Measurements from ENCODE around the gene GRK6. TPM values are rescaled to one million over a fixed set of nuclear protein-coding genes. Genes with fewer than 3 reads are reported as not detected.

GRK6 gene
- total and polyA plus RNA-seq, 9 of the 15 experiments (the other 6 are each of a cell fraction or from before 2014, with no cell fraction given): 0.63 to 122 (median 44.5) TPM

DNA sequence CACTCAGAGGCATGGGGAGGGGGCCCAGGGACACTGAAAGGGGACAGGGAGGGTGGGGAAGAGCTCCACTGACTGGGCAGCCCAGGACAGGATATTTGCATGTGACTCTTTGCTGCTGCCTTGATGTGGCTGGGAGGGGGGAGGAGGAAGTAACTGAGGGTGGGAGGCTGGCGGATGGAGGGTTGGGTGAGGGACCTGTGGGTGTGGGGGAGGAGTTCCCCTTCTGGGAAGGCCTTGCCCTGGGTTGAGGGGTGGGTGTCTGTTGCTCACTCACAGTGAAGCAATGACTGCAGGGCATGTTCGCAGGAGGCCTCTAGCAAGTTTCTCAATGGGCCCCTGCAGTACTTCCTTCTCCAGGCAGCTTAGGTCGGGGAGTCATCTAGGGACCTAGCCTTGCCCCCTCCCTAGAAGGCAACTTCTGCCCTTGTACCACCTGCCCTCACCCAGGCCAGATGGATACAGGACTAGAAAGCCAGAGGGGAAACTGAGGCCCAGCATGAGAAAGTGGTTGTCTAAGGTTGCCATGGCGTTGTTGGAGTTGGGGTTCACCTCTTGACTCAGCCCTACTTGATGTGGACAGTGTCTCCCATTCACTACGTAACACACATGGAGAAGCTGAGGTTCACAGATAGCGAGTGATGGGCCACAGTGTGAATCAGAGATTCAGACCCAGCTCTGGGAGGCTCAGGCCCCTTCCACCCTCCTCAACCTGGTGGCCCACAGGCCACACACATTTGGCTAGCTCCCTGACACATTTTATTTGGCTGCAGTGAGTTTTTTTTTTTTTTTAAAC, 3.0 kb downstream of the GRK6 start (continued):
- no peak for TF ChIP-seq POLR2AphosphoS5 (IDR thresholded peaks at IDR 0.05; ENCODE audit: control insufficient read depth, insufficient read depth, low read depth, low read length)
- TF ChIP-seq, protein P1, sequence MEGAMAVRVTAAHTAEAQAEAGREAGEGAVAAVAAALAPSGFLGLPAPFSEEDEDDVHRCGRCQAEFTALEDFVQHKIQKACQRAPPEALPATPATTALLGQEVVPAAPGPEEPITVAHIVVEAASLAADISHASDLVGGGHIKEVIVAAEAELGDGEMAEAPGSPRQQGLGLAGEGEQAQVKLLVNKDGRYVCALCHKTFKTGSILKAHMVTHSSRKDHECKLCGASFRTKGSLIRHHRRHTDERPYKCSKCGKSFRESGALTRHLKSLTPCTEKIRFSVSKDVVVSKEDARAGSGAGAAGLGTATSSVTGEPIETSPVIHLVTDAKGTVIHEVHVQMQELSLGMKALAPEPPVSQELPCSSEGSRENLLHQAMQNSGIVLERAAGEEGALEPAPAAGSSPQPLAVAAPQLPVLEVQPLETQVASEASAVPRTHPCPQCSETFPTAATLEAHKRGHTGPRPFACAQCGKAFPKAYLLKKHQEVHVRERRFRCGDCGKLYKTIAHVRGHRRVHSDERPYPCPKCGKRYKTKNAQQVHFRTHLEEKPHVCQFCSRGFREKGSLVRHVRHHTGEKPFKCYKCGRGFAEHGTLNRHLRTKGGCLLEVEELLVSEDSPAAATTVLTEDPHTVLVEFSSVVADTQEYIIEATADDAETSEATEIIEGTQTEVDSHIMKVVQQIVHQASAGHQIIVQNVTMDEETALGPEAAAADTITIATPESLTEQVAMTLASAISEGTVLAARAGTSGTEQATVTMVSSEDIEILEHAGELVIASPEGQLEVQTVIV (CRISPR knock-in tag; IDR thresholded peaks at IDR 0.05; ENCODE audit: borderline replicate concordance): no peak
- TF ChIP-seq, protein P2, sequence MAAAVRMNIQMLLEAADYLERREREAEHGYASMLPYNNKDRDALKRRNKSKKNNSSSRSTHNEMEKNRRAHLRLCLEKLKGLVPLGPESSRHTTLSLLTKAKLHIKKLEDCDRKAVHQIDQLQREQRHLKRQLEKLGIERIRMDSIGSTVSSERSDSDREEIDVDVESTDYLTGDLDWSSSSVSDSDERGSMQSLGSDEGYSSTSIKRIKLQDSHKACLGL (CRISPR knock-in tag; IDR thresholded peaks at IDR 0.05; ENCODE audit: borderline replicate concordance, poor library complexity, severe bottlenecking): no peak
- TF ChIP-seq, protein P3, sequence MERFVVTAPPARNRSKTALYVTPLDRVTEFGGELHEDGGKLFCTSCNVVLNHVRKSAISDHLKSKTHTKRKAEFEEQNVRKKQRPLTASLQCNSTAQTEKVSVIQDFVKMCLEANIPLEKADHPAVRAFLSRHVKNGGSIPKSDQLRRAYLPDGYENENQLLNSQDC (CRISPR knock-in tag; IDR thresholded peaks at IDR 0.05): no peak
- TF ChIP-seq, protein P4, sequence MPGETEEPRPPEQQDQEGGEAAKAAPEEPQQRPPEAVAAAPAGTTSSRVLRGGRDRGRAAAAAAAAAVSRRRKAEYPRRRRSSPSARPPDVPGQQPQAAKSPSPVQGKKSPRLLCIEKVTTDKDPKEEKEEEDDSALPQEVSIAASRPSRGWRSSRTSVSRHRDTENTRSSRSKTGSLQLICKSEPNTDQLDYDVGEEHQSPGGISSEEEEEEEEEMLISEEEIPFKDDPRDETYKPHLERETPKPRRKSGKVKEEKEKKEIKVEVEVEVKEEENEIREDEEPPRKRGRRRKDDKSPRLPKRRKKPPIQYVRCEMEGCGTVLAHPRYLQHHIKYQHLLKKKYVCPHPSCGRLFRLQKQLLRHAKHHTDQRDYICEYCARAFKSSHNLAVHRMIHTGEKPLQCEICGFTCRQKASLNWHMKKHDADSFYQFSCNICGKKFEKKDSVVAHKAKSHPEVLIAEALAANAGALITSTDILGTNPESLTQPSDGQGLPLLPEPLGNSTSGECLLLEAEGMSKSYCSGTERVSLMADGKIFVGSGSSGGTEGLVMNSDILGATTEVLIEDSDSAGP (CRISPR knock-in tag; IDR thresholded peaks at IDR 0.05): no peak
- no peak for TF ChIP-seq HEY1 (CRISPR knock-in tag; IDR thresholded peaks at IDR 0.05; ENCODE audit: borderline replicate concordance)
- TF ChIP-seq GTF2F1 (IDR thresholded peaks at IDR 0.05; ENCODE audit: low read depth, low read length): no peak
- TF ChIP-seq, protein P5, sequence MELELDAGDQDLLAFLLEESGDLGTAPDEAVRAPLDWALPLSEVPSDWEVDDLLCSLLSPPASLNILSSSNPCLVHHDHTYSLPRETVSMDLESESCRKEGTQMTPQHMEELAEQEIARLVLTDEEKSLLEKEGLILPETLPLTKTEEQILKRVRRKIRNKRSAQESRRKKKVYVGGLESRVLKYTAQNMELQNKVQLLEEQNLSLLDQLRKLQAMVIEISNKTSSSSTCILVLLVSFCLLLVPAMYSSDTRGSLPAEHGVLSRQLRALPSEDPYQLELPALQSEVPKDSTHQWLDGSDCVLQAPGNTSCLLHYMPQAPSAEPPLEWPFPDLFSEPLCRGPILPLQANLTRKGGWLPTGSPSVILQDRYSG (tag; conservative IDR thresholded peaks at IDR 0.05; ENCODE audit: low read depth): no peak
- no peak for TF ChIP-seq ADNP (tag; IDR thresholded peaks at IDR 0.05)
- TF ChIP-seq, protein P6, sequence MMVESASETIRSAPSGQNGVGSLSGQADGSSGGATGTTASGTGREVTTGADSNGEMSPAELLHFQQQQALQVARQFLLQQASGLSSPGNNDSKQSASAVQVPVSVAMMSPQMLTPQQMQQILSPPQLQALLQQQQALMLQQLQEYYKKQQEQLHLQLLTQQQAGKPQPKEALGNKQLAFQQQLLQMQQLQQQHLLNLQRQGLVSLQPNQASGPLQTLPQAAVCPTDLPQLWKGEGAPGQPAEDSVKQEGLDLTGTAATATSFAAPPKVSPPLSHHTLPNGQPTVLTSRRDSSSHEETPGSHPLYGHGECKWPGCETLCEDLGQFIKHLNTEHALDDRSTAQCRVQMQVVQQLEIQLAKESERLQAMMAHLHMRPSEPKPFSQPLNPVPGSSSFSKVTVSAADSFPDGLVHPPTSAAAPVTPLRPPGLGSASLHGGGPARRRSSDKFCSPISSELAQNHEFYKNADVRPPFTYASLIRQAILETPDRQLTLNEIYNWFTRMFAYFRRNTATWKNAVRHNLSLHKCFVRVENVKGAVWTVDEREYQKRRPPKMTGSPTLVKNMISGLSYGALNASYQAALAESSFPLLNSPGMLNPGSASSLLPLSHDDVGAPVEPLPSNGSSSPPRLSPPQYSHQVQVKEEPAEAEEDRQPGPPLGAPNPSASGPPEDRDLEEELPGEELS (CRISPR knock-in tag; IDR thresholded peaks at IDR 0.05; ENCODE audit: borderline replicate concordance): no peak
- TF ChIP-seq, protein P7, sequence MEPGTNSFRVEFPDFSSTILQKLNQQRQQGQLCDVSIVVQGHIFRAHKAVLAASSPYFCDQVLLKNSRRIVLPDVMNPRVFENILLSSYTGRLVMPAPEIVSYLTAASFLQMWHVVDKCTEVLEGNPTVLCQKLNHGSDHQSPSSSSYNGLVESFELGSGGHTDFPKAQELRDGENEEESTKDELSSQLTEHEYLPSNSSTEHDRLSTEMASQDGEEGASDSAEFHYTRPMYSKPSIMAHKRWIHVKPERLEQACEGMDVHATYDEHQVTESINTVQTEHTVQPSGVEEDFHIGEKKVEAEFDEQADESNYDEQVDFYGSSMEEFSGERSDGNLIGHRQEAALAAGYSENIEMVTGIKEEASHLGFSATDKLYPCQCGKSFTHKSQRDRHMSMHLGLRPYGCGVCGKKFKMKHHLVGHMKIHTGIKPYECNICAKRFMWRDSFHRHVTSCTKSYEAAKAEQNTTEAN (CRISPR knock-in tag; IDR thresholded peaks at IDR 0.05): no peak
- no peak for TF ChIP-seq KHSRP (IDR thresholded peaks at IDR 0.05)
- no peak for TF ChIP-seq TAF15 (IDR thresholded peaks at IDR 0.05; ENCODE audit: low read depth, low read length)
- peak; percentile 55 for TF ChIP-seq CEBPB (tag; IDR thresholded peaks at IDR 0.05)
- TF ChIP-seq, protein P8, sequence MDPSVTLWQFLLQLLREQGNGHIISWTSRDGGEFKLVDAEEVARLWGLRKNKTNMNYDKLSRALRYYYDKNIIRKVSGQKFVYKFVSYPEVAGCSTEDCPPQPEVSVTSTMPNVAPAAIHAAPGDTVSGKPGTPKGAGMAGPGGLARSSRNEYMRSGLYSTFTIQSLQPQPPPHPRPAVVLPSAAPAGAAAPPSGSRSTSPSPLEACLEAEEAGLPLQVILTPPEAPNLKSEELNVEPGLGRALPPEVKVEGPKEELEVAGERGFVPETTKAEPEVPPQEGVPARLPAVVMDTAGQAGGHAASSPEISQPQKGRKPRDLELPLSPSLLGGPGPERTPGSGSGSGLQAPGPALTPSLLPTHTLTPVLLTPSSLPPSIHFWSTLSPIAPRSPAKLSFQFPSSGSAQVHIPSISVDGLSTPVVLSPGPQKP (CRISPR knock-in tag; IDR thresholded peaks at IDR 0.05): no peak

All from K562 (cell line).